ENCODE results near the gene MAP3K7CL.

The MAP3K7CL gene

GRCh38 chr21:29205009-29205408 is 74.6 kb downstream of the MAP3K7CL start:
- DNase-seq, result no peak

GRCh38 chr21:29205988-29206387 is 75.5 kb downstream of the MAP3K7CL start:
- DNase-seq, result no peak

GRCh38 chr21:29206445-29206844 is 76.0 kb downstream of the MAP3K7CL start:
- no peak for DNase-seq

GRCh38 chr21:29207201-29207600 is 76.8 kb downstream of the MAP3K7CL start:
- no peak for DNase-seq

DNA sequence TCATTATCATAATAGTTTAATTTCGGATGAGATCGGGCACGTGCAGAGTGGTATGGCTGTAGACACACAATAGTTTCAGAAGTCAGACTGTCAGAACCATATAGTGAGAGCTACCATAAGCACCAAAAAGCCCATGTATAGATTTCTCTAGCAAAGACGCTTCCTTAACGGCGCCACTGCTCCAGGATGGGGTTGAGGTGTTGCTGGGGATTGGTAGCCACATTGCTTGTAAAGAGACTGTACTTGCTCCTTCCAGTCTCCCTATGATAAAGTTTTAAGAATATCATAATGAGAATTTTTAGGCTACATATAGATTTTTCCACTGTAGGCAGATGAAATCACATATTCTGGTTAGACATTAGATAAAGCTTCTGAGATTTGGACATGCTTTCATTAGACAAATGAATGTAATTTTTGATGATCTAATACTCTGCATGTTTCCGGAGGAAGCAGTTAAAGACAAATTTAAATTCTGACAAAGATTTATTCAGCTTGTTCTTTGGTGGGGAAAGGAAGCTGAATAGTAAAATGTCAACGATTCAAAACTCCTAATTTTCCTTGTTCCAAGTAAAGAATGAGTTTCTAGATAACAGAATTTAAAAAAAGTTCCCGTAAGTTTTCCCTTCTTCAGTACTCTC is 77.7 kb downstream of the MAP3K7CL start:
- DNase-seq, result no peak

- DNase-seq, result no peak
These were observed 78.2 kb downstream of the MAP3K7CL start for GRCh38 chr21:29208682-29209059.

- DNase-seq, result no peak
These were observed 79.3 kb downstream of the MAP3K7CL start for GRCh38 chr21:29209696-29210095.

GRCh38 chr21:29211205-29211604 is 80.8 kb downstream of the MAP3K7CL start:
- DNase-seq, result no peak

DNA sequence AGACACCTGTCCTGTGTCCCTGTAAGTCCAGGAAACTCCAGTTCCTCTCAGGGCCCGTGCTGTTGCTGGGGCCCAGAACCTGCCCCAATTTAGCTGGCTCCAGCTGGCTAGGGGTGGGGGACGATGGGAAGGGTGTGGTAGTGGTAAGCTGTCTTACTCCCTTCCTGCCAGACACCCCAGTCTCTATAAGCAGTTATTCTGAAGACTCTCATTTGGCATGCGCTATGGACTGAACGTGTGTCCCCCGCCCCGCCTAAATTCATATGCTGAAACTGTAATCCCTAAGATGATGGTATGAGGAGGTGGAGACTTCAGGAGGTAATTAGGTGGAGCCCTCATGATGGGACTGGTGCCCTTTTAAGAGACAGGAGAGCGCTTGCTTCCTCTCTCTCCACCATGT is 82.0 kb downstream of the MAP3K7CL start:
- DNase-seq, result no peak

DNA sequence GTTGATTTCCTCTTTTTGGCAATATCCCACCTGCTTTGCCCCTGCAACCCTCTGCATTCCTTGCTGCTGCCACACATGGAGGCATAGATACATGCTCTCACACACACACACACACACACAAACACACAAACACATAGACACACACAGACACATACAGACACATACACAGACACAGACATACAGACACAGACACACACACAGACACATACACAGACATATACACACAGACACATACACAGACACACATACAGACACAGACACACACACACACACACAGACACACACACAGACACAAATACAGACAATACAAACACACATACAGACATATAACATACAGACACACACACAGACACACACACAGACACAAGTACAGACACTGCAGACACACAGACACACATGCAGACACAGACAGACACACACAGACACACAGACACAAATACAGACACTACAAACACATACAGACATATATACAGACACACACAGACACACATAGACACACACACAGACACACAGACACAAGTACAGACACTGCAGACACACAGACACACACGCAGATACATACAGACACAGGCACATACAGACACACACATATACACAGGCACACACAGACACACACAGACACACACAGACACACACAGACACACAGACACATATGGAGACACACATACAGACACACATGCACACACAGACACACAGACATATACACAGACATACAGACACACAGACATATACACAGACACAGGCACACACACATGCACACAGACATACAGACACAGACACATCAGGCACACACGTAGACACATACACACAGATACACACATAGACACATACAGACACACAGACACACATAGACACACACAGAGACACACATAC is 83.3 kb downstream of the MAP3K7CL start:
- no peak for DNase-seq

GRCh38 chr21:29215709-29216108 is 85.3 kb downstream of the MAP3K7CL start:
- DNase-seq, result no peak

- no peak for DNase-seq
These were observed 87.4 kb downstream of the MAP3K7CL start for GRCh38 chr21:29217818-29218291.

DNA sequence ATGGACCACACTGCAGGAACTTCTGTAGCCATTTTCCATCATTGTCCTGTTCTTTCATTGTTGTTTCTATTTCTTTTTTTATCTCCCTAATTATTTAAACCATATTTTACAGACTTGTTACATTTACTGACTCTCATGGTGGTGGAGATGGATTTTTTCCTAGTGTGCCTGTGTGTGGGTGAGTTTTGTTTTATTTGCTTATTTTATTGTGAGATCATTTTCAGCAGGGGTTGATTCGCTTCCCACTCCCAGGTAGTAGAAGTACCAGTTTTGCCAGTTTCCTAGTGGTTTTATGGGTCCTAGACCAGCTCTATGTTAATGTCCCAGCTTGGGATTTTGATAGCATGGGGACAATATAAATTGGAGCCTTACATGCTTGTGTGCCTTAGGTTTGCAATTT is 88.3 kb downstream of the MAP3K7CL start:
- no peak for DNase-seq

DNA sequence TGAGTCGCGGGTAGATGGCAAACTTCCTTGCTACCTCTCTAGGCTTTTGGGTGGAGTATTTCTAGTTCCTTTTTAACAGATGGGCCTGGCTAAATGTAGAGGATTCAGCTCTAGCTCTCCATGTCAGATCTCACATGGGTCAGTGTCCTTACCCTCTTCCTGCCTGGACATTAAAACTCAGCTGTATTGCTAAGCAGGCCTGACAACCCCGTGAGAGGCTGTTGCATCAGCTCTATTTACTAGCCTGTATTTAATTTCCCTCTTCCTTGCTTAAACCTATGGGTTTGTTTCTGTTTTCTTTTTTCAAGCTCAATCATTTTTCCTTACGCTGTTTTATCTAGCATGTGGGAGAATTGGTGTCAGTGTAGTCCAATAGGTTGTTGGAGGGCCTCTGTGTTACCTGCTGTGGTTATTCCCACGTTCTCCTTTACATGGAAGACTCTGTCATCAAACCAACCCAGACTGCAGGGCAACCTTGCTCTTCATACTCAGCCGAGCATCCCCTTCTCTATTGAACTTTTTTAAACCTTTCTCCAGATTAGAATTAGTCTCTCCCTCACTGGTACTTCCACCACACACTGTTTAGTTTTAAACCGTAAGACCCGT is 88.8 kb downstream of the MAP3K7CL start:
- no peak for DNase-seq

- DNase-seq, result no peak
These were observed 90.9 kb downstream of the MAP3K7CL start for GRCh38 chr21:29221253-29221744.

DNA sequence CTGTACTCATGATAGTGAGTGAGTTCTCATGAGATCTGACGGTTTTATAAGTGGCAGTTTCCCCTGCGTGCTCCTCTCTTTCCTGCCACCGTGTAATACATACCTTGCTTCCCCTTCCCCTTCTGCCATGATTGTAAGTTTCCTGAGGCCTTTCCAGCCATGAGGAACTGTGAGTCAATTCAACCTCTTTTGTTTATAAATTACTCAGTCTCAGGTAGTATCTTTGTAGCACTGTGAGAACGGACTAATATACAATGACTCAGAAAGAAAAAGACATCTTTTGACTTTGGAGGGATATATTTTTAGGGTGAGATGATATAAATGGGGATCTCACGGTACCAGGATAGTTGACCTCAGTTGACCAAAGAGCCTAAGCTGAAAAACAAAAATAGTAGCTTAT is 93.6 kb downstream of the MAP3K7CL start:
- DNase-seq, result no peak

Measured in CD4-positive, alpha-beta T cell treated with Interleukin-4 for 4 hours (primary cell).